NCI-H1105 treated with DMSO at 0.1 percent for 48 hours (cell line): Measurements from ENCODE around the gene FEN1.

Experiments used
- DNase-seq: peaks from one replicate; lab custom pipeline; 2025; lab: John Stamatoyannopoulos, UW

The FEN1 gene

GRCh38 chr11:61817471-61818202 lies 24.9 kb downstream of the FEN1 start:
- no peak for DNase-seq

- DNase-seq: no peak
Observed at GRCh38 chr11:61820174-61820573, 27.5 kb downstream of the FEN1 start.

- DNase-seq: peak; percentile 63
Observed at GRCh38 chr11:61826930-61827570, 34.3 kb downstream of the FEN1 start.

GRCh38 chr11:61827571-61828378 lies 35.1 kb downstream of the FEN1 start, which contains the start of gene FADS2:
FADS2 (plus strand) TSS chr11:61828300; CDS start chr11:61828391, 91 bp downstream.
- DNase-seq: peak; percentile 97

GRCh38 chr11:61828379-61828628 lies 35.6 kb downstream of the FEN1 start:
- DNase-seq: no peak

GRCh38 chr11:61828629-61829407 lies 36.1 kb downstream of the FEN1 start:
- DNase-seq: peak; percentile 46

GRCh38 chr11:61829806-61830205 lies 37.1 kb downstream of the FEN1 start:
- DNase-seq: no peak

- DNase-seq: no peak
Observed at GRCh38 chr11:61830237-61831105, 37.8 kb downstream of the FEN1 start.

- DNase-seq: no peak
Observed at GRCh38 chr11:61832207-61832606, 39.5 kb downstream of the FEN1 start.

GRCh38 chr11:61832754-61833153 lies 40.0 kb downstream of the FEN1 start:
- DNase-seq: peak; percentile 5

GRCh38 chr11:61833471-61833870 lies 40.8 kb downstream of the FEN1 start:
- no peak for DNase-seq

GRCh38 chr11:61833926-61834277 lies 41.2 kb downstream of the FEN1 start:
- DNase-seq: no peak

GRCh38 chr11:61834278-61835048 lies 41.8 kb downstream of the FEN1 start:
- DNase-seq: no peak

- DNase-seq: no peak
Observed at GRCh38 chr11:61836193-61836592, 43.5 kb downstream of the FEN1 start.

- no peak for DNase-seq
Observed at GRCh38 chr11:61837411-61838005, 44.8 kb downstream of the FEN1 start.

- DNase-seq: no peak
Observed at GRCh38 chr11:61838501-61838900, 45.8 kb downstream of the FEN1 start.

- no peak for DNase-seq
Observed at GRCh38 chr11:61838921-61839320, 46.2 kb downstream of the FEN1 start.

GRCh38 chr11:61839742-61840141 lies 47.0 kb downstream of the FEN1 start:
- DNase-seq: no peak

- DNase-seq: no peak
Observed at GRCh38 chr11:61840371-61840770, 47.7 kb downstream of the FEN1 start.
